GM12865 (cell line): Measurements from ENCODE around the gene ADCY3.

Source experiments
- DNase-seq: peaks from one replicate; pipeline ENCODE4 v3.0.0; 2010; ENCODE audit warnings: low read depth
- H3K4me3 ChIP-seq: 2 replicates; pipeline ENCODE4 v1.5.1; 2011; ENCODE audit warnings: mild to moderate bottlenecking, low read depth, low read length, control low read depth
- CTCF ChIP-seq: IDR thresholded peaks from 2 replicates; pipeline ENCODE4 v1.5.1; 2011; ENCODE audit warnings: low read length, control low read depth, low read depth, inconsistent platforms; ENCODE audit not compliant: insufficient read depth; ENCODE audit errors: missing control alignments

Gene ADCY3

GRCh38 chr2:24824966-24825882 lies 94.8 kb downstream of the ADCY3 start:
- peak; percentile 64 for TF ChIP-seq CTCF
- peak; percentile 63 for DNase-seq
- no peak overlapping the region for H3K4me3 ChIP-seq

GRCh38 chr2:24824071-24824588 lies 95.9 kb downstream of the ADCY3 start:
- DNase-seq = no peak
- TF ChIP-seq CTCF = no peak

GRCh38 chr2:24822049-24822706 lies 97.9 kb downstream of the ADCY3 start:
- no peak for TF ChIP-seq CTCF
- no peak overlapping the region for H3K4me3 ChIP-seq
- no peak for DNase-seq

More at GRCh38 chr2:24824071-24824588, 95.9 kb downstream of the ADCY3 start:
- no peak overlapping the region for H3K4me3 ChIP-seq

- no peak for TF ChIP-seq CTCF
- H3K4me3 ChIP-seq = no peak overlapping the region
Measured at GRCh38 chr2:24821433-24821891, 98.6 kb downstream of the ADCY3 start.

GRCh38 chr2:24820598-24821432 lies 99.2 kb downstream of the ADCY3 start:
- no peak for TF ChIP-seq CTCF
- no peak for DNase-seq
- H3K4me3 ChIP-seq = no peak overlapping the region

More at GRCh38 chr2:24821433-24821891, 98.6 kb downstream of the ADCY3 start:
- DNase-seq = no peak

- no peak for DNase-seq
- no peak for TF ChIP-seq CTCF
- H3K4me3 ChIP-seq = no peak overlapping the region
Measured at GRCh38 chr2:24820175-24820513, 99.9 kb downstream of the ADCY3 start.
